Effector CD8-positive, alpha-beta T cell (primary cell): ENCODE measurements around the gene SHE.

ENCODE experiments used
- DNase-seq: peaks from one replicate; lab custom pipeline; 2025; lab: John Stamatoyannopoulos, UW

Gene SHE

DNA sequence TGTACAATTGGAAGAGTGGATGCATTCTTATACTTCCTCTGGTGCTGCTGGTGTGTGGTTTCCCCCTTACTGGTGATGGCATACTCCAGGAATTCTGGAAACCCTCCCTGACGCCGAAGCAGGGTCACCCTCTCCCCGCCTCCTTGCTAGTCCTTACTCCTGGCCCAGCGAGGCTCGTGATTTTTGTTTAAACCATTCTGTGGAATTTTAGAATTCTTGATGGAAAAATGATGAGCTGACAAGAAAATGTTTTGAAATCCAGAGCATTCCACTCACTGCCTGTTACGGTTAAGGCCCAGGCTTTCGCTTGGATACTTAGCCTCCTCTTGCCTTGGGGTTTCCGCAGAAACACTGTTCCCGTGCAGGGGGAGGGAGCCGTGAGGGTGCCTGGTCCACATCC, 55.9 kb downstream of the SHE start:
- DNase-seq: no peak

DNA sequence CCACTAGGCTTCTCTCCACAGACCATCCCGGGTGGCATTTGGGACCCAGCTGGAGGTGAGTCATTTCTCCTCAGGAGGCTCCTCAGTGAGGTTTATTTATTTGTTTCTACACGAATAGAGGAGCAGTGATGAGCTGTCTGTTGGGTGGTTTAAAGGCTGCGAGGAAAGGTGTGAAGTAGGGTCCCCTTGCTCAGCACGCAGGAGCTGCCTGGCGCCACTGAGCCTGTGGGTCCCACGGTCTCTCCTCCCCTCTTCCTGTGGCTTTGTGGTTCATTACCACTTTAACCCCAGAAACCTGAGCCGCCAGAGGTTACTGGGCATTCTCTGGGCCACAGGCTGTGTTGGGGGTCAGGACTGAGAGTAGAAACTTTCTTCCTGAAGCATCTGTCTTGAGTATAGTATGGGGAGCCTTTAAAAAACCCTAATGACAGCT, 57.2 kb downstream of the SHE start:
- no peak for DNase-seq

DNA sequence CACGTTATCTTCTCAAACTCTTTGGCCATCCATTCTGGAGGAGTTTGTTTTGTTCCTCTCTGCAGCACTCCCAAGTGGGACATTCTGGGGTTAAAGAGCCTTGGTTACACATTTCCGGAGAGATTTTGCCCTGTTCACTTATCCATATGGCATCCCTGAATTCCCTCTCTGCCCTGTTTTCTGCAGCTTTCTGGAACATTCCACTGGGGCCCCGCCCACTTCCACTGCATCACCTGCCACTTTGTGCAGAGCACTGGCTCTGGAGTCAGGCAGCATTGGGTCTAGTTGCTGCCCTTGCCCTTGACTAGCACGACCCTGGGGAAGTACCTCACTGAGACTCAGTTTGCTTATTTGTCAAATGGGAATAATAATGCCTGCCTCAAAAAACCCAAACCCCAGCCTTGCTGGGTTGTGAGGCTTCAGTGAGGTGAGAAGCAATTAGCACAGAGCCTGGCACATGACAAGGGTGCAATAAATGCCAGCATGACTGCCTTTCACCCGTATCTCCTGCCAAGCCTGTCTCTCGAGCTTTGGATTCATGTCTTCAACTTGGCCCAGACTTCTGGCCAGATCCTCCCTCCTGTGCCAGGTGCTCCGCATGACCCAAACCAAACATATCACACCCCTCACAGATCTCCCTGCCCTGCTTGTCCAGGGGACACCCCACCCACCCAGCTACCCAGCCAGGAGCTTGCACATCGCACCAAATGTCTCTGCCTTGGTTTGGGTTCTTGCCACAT, 58.8 kb downstream of the SHE start:
- no peak for DNase-seq

GRCh38 chr1:154442006-154442740, 60.0 kb downstream of the SHE start:
- no peak for DNase-seq

GRCh38 chr1:154441241-154441888, 60.8 kb downstream of the SHE start:
- no peak for DNase-seq

- DNase-seq: no peak
These were observed 62.0 kb downstream of the SHE start for GRCh38 chr1:154440036-154440804.

- DNase-seq: no peak
These were observed 65.8 kb downstream of the SHE start for GRCh38 chr1:154436433-154436832.

DNA sequence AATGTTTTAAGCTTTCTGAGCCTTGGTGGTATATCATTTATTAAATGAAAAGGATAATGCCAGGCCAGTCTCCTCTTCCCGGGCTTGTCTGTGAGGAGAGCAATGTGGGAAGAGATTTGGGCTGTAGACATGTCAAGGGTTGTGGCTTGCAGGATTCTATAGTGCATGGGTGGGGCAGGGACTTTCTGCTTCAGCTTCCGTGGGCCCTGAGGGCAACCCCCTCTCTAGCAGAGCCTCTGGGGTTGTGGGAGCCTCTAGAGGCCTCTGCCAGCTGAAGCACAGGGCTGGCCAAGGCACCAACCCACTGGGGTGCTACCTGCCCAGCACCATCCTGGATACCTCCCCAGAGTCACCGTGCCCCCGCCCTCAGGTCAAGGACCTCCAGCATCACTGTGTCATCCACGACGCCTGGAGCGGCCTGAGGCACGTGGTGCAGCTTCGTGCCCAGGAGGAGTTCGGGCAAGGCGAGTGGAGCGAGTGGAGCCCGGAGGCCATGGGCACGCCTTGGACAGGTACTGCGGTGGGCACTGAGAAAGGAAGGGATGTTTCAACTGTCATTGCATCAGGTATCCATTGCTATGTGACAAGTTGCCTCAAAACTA, 66.5 kb downstream of the SHE start:
- no peak for DNase-seq

- no peak for DNase-seq
These were observed 67.7 kb downstream of the SHE start for GRCh38 chr1:154434346-154435085.

DNA sequence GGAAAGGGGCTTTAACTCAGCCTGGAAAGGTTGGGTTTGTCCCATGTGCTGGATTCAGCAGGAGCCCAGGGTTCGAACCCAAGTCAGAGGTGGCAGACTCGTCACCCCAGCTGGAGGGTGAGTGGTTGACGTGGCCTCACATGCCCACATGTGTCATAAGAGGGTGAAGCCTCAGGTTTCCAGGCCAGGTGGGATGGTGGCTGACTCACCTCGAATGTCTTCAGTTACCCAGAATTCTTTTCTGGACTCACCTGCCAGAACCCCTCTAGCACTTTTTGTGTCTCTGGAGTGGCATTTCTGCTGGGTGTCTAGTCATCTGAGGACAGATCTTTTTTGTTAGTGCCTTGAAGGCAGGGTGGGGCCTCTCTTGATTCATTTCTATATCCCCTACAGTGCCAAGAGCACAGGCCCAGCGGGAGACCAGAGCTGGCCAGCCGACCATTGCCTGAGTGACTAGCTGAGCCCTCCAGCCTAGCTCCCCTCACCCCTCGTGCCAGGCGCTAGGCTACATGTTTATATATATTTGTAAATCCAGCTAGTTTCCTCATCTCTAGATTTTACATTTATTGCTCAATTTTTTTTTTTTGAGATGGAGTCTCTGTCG, 68.9 kb downstream of the SHE start:
- DNase-seq: no peak

- no peak for DNase-seq
These were observed 70.4 kb downstream of the SHE start for GRCh38 chr1:154431586-154432373.

GRCh38 chr1:154430903-154431302, 71.3 kb downstream of the SHE start:
- no peak for DNase-seq

DNA sequence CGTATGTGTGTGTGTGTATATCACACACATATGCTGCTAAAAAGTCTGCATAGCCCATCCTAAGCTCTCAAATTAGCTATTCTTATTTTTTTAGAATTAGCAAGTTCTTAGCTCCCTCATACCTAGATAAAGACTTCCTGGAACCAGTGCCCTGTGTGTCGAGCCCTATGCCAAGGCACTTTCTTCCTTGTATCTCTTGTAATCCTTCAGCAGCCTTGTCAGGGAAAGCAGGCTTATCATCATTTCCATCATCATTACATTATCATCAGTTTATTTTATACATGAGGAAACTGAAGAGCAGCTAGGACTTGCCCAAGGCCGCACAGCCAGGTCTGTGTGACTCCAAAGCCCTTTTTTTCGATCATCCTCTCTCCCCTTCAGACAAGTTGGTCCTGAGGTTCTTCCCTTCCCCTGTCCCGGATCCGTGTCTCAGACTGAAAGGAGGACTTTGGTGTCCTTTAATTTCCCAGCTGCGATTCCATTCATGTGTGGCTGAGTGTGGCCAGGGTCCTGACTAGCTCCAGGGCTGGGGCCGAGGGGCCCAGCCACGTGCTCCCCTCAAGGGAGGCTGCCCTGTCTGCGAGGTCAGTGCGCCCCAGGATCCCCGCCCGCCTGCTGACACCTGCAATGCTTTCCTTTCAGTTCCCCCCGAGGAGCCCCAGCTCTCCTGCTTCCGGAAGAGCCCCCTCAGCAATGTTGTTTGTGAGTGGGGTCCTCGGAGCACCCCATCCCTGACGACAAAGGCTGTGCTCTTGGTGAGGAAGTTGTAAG, 72.2 kb downstream of the SHE start:
- no peak for DNase-seq
